Stimulated activated CD4-positive, alpha-beta T cell treated with anti-CD3 and anti-CD28 coated beads, Interleukin-1b, Interleukin-23, amount 100 ng/mL, for 4 hours (primary cell): ENCODE data around the gene GATA5.

Experiments used
- DNase-seq, 2 donors: peaks; one replicate each; pipeline ENCODE4 v3.0.0-alpha.2; 2020; ENCODE audit warnings: low read depth in 2 of 2

The GATA5 gene

GRCh38 chr20:62487561-62488354 lies 12.0 kb upstream of the GATA5 start:
- no peak for DNase-seq

GRCh38 chr20:62487118-62487517 lies 11.3 kb upstream of the GATA5 start:
- no peak for DNase-seq

- DNase-seq: no peak
These were observed 10.7 kb upstream of the GATA5 start for GRCh38 chr20:62486484-62486883.

GRCh38 chr20:62485701-62486089 lies 9.9 kb upstream of the GATA5 start:
- DNase-seq: no peak

- DNase-seq: no peak
These were observed 9.4 kb upstream of the GATA5 start for GRCh38 chr20:62485062-62485700.

- DNase-seq: no peak
These were observed 8.7 kb upstream of the GATA5 start for GRCh38 chr20:62484478-62484877.

GRCh38 chr20:62483613-62484458 lies 8.0 kb upstream of the GATA5 start:
- no peak for DNase-seq

GRCh38 chr20:62482974-62483373 lies 7.2 kb upstream of the GATA5 start:
- DNase-seq: no peak

- DNase-seq: no peak
These were observed 6.5 kb upstream of the GATA5 start for GRCh38 chr20:62482146-62482809.

GRCh38 chr20:62481425-62482145 lies 5.8 kb upstream of the GATA5 start:
- DNase-seq: no peak

- no peak for DNase-seq
These were observed 4.5 kb upstream of the GATA5 start for GRCh38 chr20:62480318-62480717.

GRCh38 chr20:62479656-62480055 lies 3.9 kb upstream of the GATA5 start:
- no peak for DNase-seq

- no peak for DNase-seq
These were observed 3.4 kb upstream of the GATA5 start for GRCh38 chr20:62479156-62479555.

- no peak for DNase-seq
These were observed 2.1 kb upstream of the GATA5 start for GRCh38 chr20:62477669-62478455.

GRCh38 chr20:62476056-62476838 lies 452 bp upstream of the GATA5 start:
- DNase-seq: no peak

- no peak for DNase-seq
These were observed 596 bp downstream of the GATA5 start for GRCh38 chr20:62475027-62475771.

- DNase-seq: no peak
These were observed 1.2 kb downstream of the GATA5 start for GRCh38 chr20:62474604-62475026.

GRCh38 chr20:62473717-62474603 lies 1.8 kb downstream of the GATA5 start:
- DNase-seq: no peak
